GM21786 (cell line): ENCODE data around the gene ACTA2.

Source experiments
- ATAC-seq: cut with Tn5 transposase; IDR thresholded peaks from one replicate; pipeline ENCODE4 v1.9.1; 2021; ENCODE audit not compliant: unreplicated experiment

Gene ACTA2

GRCh38 chr10:88896372-88896993 is 56.1 kb downstream of the ACTA2 start:
- no peak for ATAC-seq

DNA sequence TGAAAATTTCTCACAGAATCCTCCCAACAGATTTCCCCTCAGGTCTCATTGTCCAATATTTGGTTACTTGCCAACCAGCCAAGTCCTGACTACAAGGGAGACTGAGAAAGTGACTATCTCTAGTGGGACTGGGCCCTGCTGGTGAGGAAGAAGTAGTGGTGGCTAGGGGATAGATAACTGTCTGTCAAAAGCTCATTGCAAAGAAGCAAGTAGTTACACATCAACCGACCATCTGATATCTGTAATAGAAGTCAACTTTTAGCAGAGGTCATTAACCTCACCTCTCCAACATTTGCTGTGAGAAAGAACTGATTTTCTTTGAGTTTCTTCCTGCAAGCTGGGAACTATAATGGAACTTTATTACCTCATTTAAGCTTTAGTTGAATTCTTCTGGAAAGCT is 57.3 kb downstream of the ACTA2 start:
- no peak for ATAC-seq

DNA sequence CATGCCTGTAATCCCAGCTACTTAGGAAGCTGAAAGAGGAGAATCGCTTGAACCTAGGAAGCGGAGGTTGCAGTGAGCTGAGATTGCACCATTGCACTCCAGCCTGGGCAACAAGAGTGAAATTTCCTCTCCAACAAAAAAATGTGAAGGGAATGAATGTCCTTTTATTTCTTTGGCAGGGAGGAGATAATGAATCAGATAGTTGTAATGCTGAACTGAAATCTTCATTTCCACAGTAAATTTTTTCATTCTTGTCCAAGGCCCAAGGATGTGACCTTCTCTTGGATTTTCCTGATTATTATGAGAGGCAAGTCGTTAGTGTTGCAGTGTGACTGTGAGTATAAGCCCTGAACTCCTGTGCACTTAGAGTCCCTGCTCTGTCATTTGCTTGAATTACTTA is 59.0 kb downstream of the ACTA2 start:
- no peak for ATAC-seq

DNA sequence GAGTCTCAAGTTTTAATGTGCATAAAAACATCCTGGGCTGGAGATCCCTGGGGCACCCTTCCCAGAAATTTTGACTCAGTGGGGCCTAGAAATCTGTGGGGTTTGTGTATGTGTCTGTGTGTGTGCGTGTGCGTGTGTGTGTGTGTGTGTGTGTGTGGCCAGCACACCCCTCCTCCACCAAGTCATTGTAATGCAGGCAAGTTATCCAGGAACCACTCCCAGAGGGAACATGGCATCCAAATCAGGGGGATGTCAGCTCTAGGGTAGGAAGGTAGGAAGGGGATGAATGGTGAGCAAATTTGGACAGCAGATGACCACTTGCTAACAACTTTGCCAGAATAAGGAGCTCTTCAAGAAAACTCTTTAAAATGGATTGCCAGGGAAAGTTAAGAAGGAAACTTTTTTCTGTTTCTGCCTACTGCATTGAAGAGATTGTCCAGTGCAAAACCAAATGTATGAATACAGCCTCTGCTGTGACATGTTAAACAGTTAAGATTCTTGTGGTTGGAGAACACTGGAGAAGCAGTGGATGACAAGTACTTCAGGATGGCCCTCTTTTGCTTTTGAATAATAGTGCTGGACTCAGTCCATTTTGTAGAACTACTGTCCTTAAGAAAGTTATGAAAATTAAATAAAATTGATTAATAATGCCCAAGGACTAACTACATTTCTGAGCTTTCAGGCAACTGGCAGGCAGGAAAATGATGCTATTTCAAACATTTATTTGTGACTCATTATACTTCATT is 60.2 kb downstream of the ACTA2 start:
- no peak for ATAC-seq

GRCh38 chr10:88890681-88891381 is 61.7 kb downstream of the ACTA2 start:
- no peak for ATAC-seq

DNA sequence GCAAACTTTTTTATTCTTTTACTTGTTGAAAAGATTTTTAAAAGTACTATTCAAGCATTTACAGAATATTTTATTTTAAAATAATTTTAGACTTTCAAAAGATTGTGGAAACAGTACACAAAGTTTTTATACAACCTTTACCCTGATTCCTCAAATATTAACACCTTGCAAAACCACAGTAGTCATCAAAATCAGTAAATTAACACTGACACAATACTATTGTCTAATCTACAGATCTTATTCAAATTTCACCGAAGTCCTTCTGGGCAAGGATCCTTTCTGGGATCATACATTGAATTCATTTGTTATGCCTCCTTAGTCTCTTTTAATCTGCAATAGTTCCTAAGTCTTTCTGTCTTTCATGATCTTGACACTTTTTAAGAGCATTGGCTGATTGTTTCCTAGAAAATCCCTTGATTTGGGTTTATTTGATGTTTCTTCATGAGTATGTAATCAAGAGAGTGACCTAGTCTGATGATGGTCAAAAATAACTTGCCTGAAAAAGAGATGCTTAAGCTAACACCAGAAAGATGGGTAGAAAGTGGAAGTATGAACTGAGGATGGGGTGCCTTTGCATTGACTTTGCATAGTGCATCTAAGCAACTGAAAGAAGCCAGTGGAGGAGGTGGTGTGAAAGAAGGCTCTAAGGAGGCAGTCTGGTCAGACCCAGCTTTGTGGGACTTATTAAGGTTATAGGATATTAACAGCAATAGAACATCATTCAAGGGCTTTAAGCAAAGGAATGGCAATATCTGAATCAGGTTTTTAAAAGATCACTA is 62.8 kb downstream of the ACTA2 start:
- peak; percentile 64 for ATAC-seq

DNA sequence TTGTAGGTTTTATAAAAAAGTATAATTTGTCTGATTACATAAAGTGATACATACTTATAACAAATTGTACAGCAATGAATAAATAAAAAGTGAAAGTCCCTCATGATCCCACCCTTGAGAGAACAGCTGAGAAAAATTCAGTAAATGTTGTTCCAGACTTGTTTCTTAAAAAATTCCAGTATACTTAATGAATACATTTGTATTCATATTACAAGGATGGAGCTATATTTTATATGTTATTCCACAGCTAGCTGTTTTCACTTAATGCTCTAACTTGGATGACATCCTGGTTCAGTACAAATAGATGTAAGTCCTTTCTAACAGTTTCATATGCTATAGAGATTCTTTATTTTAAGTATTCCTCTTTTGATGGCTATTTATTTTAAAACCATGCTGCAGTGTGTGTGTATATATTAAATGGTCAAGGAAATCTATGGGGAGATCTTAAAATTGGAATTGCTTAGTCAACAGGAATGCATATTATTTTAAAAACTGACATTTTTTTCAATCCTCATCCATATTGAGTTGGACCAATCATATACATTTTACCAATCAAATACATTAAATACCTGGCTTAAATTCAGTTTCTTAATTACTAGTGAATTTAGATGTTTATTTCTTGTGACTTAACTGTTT is 63.6 kb downstream of the ACTA2 start:
- ATAC-seq, result no peak

- ATAC-seq, result peak; percentile 52
These were observed 66.0 kb downstream of the ACTA2 start for GRCh38 chr10:88886557-88886956.
